Bronchial epithelial cell (primary cell): ENCODE results near the gene TMC8. TPM values are rescaled to one million over a fixed set of nuclear protein-coding genes. Genes with fewer than 3 reads are reported as not detected.

ENCODE experiments used
- DNase-seq: peaks from one replicate; pipeline ENCODE4 v3.0.0-alpha.2; 2010; ENCODE audit warnings: low read depth
- FAIRE-seq: peaks from 2 replicates; lab custom pipeline; 2011; peaks lifted over from hg19 to GRCh38; lab: Jason Lieb, UNC
- H3K27me3 ChIP-seq: 2 replicates; pipeline ENCODE4 v1.5.1; 2011; ENCODE audit warnings: low read length; ENCODE audit not compliant: control insufficient read depth, insufficient read depth
- H3K36me3 ChIP-seq: 2 replicates; pipeline ENCODE4 v1.5.1; 2011; ENCODE audit warnings: low read length; ENCODE audit not compliant: control insufficient read depth, insufficient read depth
- H3K4me3 ChIP-seq: 2 replicates; pipeline ENCODE4 v1.5.1; 2011; ENCODE audit warnings: mild to moderate bottlenecking, low read depth, low read length, control low read depth
- CTCF ChIP-seq: IDR thresholded peaks from 2 replicates; pipeline ENCODE4 v1.5.1; 2011; ENCODE audit warnings: mild to moderate bottlenecking, moderate library complexity, low read length, control low read depth, inconsistent platforms; ENCODE audit not compliant: insufficient read depth, severe bottlenecking
- total RNA-seq: library from RNA; depleted of rRNA; stranded (reverse); fragments of >200 nt; gene quantifications from 2 replicates; pipeline ENCODE4 v1.2.1, GENCODE V29; 2014

TMC8 gene
- total RNA-seq, 1 donor from 2014 or later, result not detected

- Histone ChIP-seq H3K4me3 (no peak overlapping the region), H3K27me3 (no peaks in the 10 kb centered on the region), H3K36me3 (peaks cover 2% of the 10 kb centered on the region)
- DNase-seq, result no peak
- FAIRE-seq, result no peak
- no peak for TF ChIP-seq CTCF
These were observed 11.8 kb upstream of the TMC8 start for GRCh38 chr17:78118801-78119241.

GRCh38 chr17:78120537-78120936 is 10.0 kb upstream of the TMC8 start:
- H3K27me3 ChIP-seq, result no peaks in the 10 kb centered on the region
- H3K4me3 ChIP-seq, result no peak overlapping the region
- no peak for FAIRE-seq
- H3K36me3 ChIP-seq, result peaks cover 7% of the 10 kb centered on the region
- TF ChIP-seq CTCF, result no peak
- no peak for DNase-seq

- no peak for TF ChIP-seq CTCF
- DNase-seq (no peak), FAIRE-seq (no peak)
- Histone ChIP-seq H3K27me3 (no peaks in the 10 kb centered on the region), H3K36me3 (peaks cover 7% of the 10 kb centered on the region), H3K4me3 (no peak overlapping the region)
These were observed 9.4 kb upstream of the TMC8 start for GRCh38 chr17:78120971-78121800.

- no peak for DNase-seq
- Histone ChIP-seq H3K27me3 (no peaks in the 10 kb centered on the region), H3K4me3 (no peak overlapping the region), H3K36me3 (peaks cover 9% of the 10 kb centered on the region)
- no peak for FAIRE-seq
- no peak for TF ChIP-seq CTCF
These were observed 8.8 kb upstream of the TMC8 start for GRCh38 chr17:78121801-78122215.

- no peak for TF ChIP-seq CTCF
- FAIRE-seq (no peak), DNase-seq (no peak)
- Histone ChIP-seq H3K4me3 (no peak overlapping the region), H3K36me3 (peaks cover 9% of the 10 kb centered on the region), H3K27me3 (no peaks in the 10 kb centered on the region)
These were observed 8.2 kb upstream of the TMC8 start for GRCh38 chr17:78122216-78122930.
